PC-3 (cell line): Measurements from ENCODE around the gene UFSP2. TPM values are rescaled to one million over a fixed set of nuclear protein-coding genes. Genes with fewer than 3 reads are reported as not detected.

ENCODE experiments used
- ATAC-seq: fragments of 200-7000 bp; cut with Tn5 transposase; 2 replicates; pipeline ENCODE4 v1.9.1; 2020; ENCODE audit warnings: mild to moderate bottlenecking, moderate library complexity
- BruUV-seq: library from RNA; stranded (reverse); fragments of 400-500 nt; replicated peaks from 2 replicates; lab custom pipeline; 2021; lab: Mats Ljungman, UMichigan
- CTCF ChIA-PET: fragments of 300-600 bp; sonication (Branson Sonifier 250); formaldehyde crosslinking; loops from one replicate; lab custom pipeline; 2022; ENCODE audit warnings: antibody characterized with exemption; lab: Charles Lee
- POLR2A ChIA-PET: fragments of 300-600 bp; sonication (Branson Sonifier 250); formaldehyde crosslinking; loops from one replicate; lab custom pipeline; 2022; ENCODE audit warnings: antibody characterized with exemption; ENCODE audit not compliant: unreplicated experiment; lab: Charles Lee
- DNase-seq: peaks from one replicate; pipeline ENCODE4 v3.0.0-alpha.2; 2015
- H2AFZ ChIP-seq: fragments of 300-600 bp; sonication (generic); 2 replicates; pipeline ENCODE4 v1.6.0; 2016; ENCODE audit warnings: antibody characterized with exemption, low read length
- H3F3A ChIP-seq: fragments of 300-600 bp; sonication (generic); one replicate; pipeline ENCODE4 v1.6.0; 2017; ENCODE audit warnings: antibody characterized with exemption, low read length, control low read depth, mild to moderate bottlenecking; ENCODE audit not compliant: unreplicated experiment
- H3K27ac ChIP-seq: fragments of 300-600 bp; sonication (generic); 2 replicates; pipeline ENCODE4 v1.5.1; 2016; ENCODE audit warnings: mild to moderate bottlenecking, low read length
- H3K27me3 ChIP-seq: fragments of 300-600 bp; sonication (generic); 2 replicates; pipeline ENCODE4 v1.6.1; 2016; ENCODE audit warnings: low read length, mixed read lengths
- H3K36me3 ChIP-seq: fragments of 300-600 bp; sonication (generic); 2 replicates; pipeline ENCODE4 v1.6.1; 2016; ENCODE audit warnings: low read depth, mixed run types, low read length, mixed read lengths
- H3K4me1 ChIP-seq: fragments of 300-600 bp; sonication (generic); 2 replicates; pipeline ENCODE4 v1.5.1; 2016; ENCODE audit warnings: low read length; ENCODE audit not compliant: insufficient read depth
- H3K4me2 ChIP-seq: fragments of 300-600 bp; sonication (generic); 2 replicates; pipeline ENCODE4 v1.6.0; 2016; ENCODE audit warnings: low read length
- H3K4me3 ChIP-seq: fragments of 300-600 bp; sonication (generic); 2 replicates; pipeline ENCODE4 v1.5.1; 2016; ENCODE audit warnings: mild to moderate bottlenecking, low read length, mixed read lengths
- H3K79me2 ChIP-seq: fragments of 300-600 bp; sonication (generic); 2 replicates; pipeline ENCODE4 v1.6.1; 2017; ENCODE audit warnings: low read length, mixed read lengths
- H3K9ac ChIP-seq: fragments of 300-600 bp; sonication (generic); 2 replicates; pipeline ENCODE4 v1.6.0; 2016; ENCODE audit warnings: mild to moderate bottlenecking, low read length
- H3K9me2 ChIP-seq: fragments of 300-600 bp; sonication (generic); replicated peaks from 2 replicates; pipeline ENCODE4 v1.6.1; 2016; ENCODE audit warnings: mixed run types, low read length, mixed read lengths
- H3K9me3 ChIP-seq: fragments of 300-600 bp; sonication (generic); 2 replicates; pipeline ENCODE4 v1.6.1; 2016; ENCODE audit warnings: low read length, mixed read lengths
- H4K20me1 ChIP-seq: fragments of 300-600 bp; sonication (generic); 2 replicates; pipeline ENCODE4 v1.6.1; 2016; ENCODE audit warnings: low read length, mixed read lengths
- CTCF ChIP-seq: fragments of 300-600 bp; sonication (generic); conservative IDR thresholded peaks from 2 replicates; pipeline ENCODE4 v1.5.1; 2017; ENCODE audit warnings: antibody characterized with exemption, low read depth, mild to moderate bottlenecking, low read length
- EZH2 ChIP-seq: fragments of 300-600 bp; sonication (generic); IDR thresholded peaks from one replicate; pipeline ENCODE4 v1.6.1; 2017; ENCODE audit warnings: antibody characterized with exemption, mild to moderate bottlenecking, low read length; ENCODE audit not compliant: unreplicated experiment
- EZH2phosphoT487 ChIP-seq: fragments of 300-600 bp; sonication (generic); IDR thresholded peaks from 2 replicates; pipeline ENCODE4 v1.6.1; 2018; ENCODE audit warnings: mild to moderate bottlenecking, antibody characterized with exemption, low read length, borderline replicate concordance
- intact Hi-C: fragments of 100-400 bp; cut with micrococcal nuclease; formaldehyde crosslinking; loops from 2 replicates; pipeline ENCODE4 v1.9.0; 2023
- total RNA-seq: library from RNA; depleted of rRNA; stranded (reverse); fragments of >200 nt; gene quantifications from 2 replicates; pipeline ENCODE4 v1.2.3, GENCODE V29; 2014

UFSP2 gene
- total RNA-seq, 1 experiment from 2014 or later = 27.0 TPM

DNA sequence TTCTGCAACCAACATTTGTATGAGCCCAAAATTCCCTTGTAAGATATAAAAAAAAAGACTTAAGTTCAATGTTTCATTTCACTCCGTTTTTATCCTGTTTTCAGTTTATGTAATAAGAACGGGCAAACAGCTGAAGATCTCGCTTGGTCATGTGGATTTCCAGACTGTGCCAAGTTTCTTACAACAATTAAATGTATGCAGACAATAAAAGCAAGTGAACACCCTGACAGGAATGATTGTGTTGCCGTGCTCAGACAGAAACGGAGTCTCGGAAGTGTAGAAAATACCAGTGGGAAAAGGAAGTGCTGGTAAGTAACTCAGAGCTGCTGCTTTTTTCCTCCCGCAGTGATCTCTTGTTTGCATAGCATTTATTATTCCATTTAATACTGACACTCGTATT is 26.3 kb downstream of the UFSP2 start:
- Histone ChIP-seq H3K4me1 (peaks cover 25% of the 10 kb centered on the region), H3K9me3 (no peaks in the 10 kb centered on the region), H4K20me1 (no peaks in the 10 kb centered on the region), H3K9ac (no peak overlapping the region), H3K4me3 (peak overlapping the region; percentile 35; the same call in 1 of the 2 replicates), H3K27ac (no peak overlapping the region), H3K4me2 (peak overlapping the region; percentile 64), H3K9me2 (no peaks in the 10 kb centered on the region), H3K79me2 (no peaks in the 10 kb centered on the region), H2AFZ (no peak overlapping the region), H3F3A (no peaks in the 10 kb centered on the region), H3K27me3 (no peaks in the 10 kb centered on the region), H3K36me3 (peaks cover 8% of the 10 kb centered on the region; the same call in 1 of the 2 replicates)
- BruUV-seq = no TSS peak
- POLR2A ChIA-PET = interaction anchor here (0.6 to 1.0 kb wide), 2 partner anchors 94 to 96 kb away, joined by 3 to 5 read pairs; no protein-coding TSS in a partner anchor
- TF ChIP-seq EZH2 = no peak
- TF ChIP-seq CTCF = no peak
- TF ChIP-seq EZH2phosphoT487 = no peak
- CTCF ChIA-PET = no interaction called here
- ATAC-seq (no peak), DNase-seq (no peak)
- intact Hi-C loops = loop anchor here (5.0 kb wide), 1 partner anchor 197 kb away; the partner anchor contains the start of gene CFAP97

- no peak for ATAC-seq
Observed at GRCh38 chr4:185398618-185399017, 27.1 kb downstream of the UFSP2 start.

More at GRCh38 chr4:185398618-185399017, 27.1 kb downstream of the UFSP2 start:
- H3F3A ChIP-seq = no peaks in the 10 kb centered on the region
- no peaks in the 10 kb centered on the region for H3K9me3 ChIP-seq
- no TSS peak for BruUV-seq
- CTCF ChIA-PET = no interaction called here
- H3K4me2 ChIP-seq = peak overlapping the region; percentile 64
- H3K4me1 ChIP-seq = peaks cover 26% of the 10 kb centered on the region
- H3K9me2 ChIP-seq = no peaks in the 10 kb centered on the region
- DNase-seq = no peak
- TF ChIP-seq CTCF (no peak), EZH2 (no peak), EZH2phosphoT487 (no peak)
- no peak overlapping the region for H3K27ac ChIP-seq
- H3K36me3 ChIP-seq = peaks cover 8% of the 10 kb centered on the region; the same call in 1 of the 2 replicates
- no peak overlapping the region for H3K4me3 ChIP-seq
- no peak overlapping the region for H2AFZ ChIP-seq
- intact Hi-C loops = loop anchor here (5.0 kb wide), 1 partner anchor 196 kb away; the partner anchor contains the start of gene CFAP97
- H3K79me2 ChIP-seq = no peaks in the 10 kb centered on the region
- no peak overlapping the region for H3K9ac ChIP-seq
- H4K20me1 ChIP-seq = no peaks in the 10 kb centered on the region
- no peaks in the 10 kb centered on the region for H3K27me3 ChIP-seq
- POLR2A ChIA-PET = no interaction called here
